Stimulated activated CD8-positive, alpha-beta memory T cell treated with anti-CD3 and anti-CD28 coated beads, Interleukin-12 subunit alpha, Interleukin-12 subunit beta, amount 100 ng/mL, for 24 hours (primary cell): ENCODE results near the gene CDK11B.
"Not testable (repeated sequence)": the region's sequence is repeated elsewhere in the genome, so short reads cannot be mapped to it uniquely, and the experiment has no call there.

ENCODE experiments used
- DNase-seq: peaks from one replicate; pipeline ENCODE4 v3.0.0-alpha.2; 2020; ENCODE audit errors: extremely low read depth

CDK11B gene

DNA sequence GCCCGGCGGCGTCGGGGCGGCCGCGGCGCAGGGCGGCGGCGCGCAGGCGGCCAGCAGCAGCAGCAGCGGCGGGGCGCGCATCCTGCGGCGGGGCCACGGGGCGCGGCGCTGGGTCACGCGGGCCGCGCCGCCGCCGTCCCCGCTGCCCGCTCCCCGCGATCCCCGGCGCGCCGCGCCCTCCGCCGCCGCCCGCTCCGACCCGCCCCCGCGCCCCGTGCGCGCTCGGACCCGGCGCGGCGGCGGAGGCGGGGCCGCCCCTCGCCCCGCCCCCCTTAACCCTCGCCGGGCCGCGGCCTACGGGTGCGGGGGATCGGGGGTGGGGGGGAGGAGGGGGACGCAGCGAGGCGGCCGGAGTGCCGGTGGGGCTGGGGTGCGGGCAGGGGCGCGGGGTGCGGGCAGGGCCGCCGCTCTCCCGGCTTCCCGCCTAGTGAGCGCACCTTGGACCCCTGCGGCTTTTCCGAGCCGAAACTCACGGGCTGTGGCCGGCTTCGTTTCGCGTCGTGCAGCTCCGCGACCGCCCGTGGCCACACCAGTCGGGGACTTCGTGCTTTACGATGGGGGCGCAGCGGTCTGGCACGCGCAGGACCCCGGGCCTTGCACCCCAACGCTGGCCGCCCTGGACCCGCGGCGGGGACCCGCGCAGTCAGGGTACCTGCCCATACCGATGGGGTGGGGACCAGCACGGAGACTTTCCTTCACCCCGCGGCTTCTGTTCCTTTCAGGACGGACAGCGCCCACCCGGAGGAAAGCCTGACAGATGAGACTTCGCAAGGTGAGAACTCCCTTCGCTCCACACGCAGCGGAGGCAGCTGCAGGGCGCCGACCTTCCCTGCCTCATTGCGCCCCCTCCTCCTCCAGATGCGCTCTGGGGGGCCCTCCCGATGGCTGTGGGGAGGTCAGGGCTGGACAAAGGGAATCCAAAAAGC, 58.6 kb downstream of the CDK11B start, which contains the start of gene FNDC10:
Gene FNDC10, minus strand, starts transcription at position 201 of the 926 bp plus-strand sequence. Its CDS starts 120 bp downstream, at position 81.
- no peak for DNase-seq

- DNase-seq, result no peak
Measured at GRCh38 chr1:1599030-1599934, 59.5 kb downstream of the CDK11B start.

DNA sequence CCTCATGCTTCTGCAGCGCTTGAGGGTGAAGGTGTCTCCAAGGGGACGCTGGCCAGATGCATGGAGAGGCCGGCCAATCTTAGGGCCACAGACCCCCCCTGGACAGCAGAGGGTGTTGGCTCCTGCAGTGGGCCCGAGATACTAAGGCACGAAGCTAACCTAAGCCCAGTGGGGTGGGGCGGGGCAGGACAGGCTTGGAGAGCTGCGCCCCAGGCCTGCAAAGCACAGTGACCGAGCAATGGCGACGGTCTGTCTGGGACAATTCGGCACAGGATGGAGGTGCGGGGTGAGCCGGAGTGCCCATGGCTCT, 60.1 kb downstream of the CDK11B start:
- no peak for DNase-seq

- no peak for DNase-seq
Measured at GRCh38 chr1:1598051-1598719, 60.6 kb downstream of the CDK11B start.

DNA sequence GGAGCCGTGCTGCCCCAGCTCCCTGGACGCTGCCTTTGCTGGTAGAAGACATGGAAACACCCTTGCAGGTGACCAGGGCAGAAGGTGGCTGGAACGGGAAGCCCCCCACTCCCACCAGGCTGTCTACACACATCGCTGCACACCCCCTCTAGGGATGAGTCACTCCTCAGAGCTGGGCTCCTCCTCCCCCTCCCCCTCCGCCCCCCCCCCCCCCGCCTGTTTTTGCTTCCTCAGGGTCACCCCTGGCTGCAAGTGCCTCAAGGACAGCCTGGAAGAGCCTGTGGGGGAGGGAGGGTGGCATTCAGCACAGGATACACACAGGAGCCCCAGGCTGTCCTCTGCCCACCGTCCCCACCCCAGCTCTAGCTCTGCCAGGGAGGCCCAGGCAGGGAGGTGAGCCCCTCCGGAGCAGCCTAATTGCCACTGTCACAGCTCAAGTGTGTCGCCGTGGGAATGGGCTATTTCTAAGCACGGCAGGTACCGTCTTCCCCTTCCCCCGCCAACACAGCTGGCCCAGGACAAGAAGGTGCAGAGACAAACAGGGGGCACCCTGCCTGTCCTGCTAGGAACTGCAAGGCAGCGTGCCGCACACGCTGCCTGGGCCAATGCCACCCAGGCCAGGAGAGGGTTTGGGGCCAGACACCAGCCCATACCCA, 61.4 kb downstream of the CDK11B start:
- DNase-seq, result no peak

- DNase-seq, result no peak
Measured at GRCh38 chr1:1596493-1597274, 62.1 kb downstream of the CDK11B start.

DNA sequence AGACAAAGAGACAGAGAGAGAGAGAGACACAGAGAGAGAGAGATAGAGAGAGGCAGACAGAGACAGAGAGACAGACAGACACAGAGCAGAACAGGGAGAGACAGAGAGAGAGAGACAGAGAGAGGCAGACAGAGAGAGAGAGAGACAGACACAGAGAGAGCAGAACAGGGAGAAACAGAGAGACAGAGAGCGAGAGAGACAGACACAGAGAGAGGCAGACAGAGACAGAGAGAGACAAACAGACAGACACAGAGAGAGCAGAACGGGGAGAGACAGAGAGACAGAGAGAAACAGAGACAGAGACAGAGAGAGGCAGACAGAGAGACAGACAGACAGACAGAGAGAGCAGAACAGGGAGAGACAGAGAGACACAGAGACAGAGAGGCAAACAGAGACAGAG, 63.5 kb downstream of the CDK11B start:
- DNase-seq, result not testable (repeated sequence)

DNA sequence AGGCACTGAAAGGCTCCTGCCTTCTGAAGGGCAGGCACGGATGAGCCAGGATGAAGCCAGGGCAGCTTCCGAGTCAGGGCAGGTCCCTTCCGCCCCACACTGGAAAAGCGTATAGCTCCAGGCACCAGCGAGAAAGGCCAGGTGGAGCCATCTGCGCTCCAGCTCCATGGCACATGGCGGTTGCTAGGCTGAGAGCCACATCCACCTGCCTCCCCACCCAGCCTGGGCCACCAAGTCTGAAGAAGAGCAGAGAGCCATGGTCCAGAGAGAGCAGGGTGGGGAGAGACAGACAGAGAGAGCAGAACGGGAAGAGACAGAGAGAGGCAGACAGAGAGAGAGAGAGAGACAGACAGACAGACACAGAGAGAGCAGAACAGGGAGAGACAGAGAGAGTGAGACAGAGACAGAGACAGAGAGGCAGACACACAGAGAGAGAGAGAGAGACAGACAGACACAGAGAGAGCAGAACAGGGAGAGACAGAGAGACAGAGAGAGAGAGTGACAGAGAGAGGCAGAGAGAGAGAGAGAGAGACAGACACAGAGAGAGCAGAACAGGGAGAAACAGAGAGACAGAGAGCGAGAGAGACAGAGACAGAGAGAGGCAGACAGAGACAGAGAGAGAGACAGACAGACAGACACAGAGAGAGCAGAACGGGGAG, 64.1 kb downstream of the CDK11B start:
- DNase-seq, result no peak

- DNase-seq, result no peak
Measured at GRCh38 chr1:1593834-1594601, 64.8 kb downstream of the CDK11B start.

- no peak for DNase-seq
Measured at GRCh38 chr1:1591452-1591851, 67.4 kb downstream of the CDK11B start.
